ENCODE measurements around the gene PCCB.
"Not testable (repeated sequence)": the region's sequence is repeated elsewhere in the genome, so short reads cannot be mapped to it uniquely, and the experiment has no call there.

Gene PCCB

GRCh38 chr3:136250059-136250902 is at the start of gene PCCB:
PCCB (plus strand) TSS chr3:136250340; CDS start chr3:136250376, 36 bp downstream.
- DNase-seq, result peak; percentile 90

DNA sequence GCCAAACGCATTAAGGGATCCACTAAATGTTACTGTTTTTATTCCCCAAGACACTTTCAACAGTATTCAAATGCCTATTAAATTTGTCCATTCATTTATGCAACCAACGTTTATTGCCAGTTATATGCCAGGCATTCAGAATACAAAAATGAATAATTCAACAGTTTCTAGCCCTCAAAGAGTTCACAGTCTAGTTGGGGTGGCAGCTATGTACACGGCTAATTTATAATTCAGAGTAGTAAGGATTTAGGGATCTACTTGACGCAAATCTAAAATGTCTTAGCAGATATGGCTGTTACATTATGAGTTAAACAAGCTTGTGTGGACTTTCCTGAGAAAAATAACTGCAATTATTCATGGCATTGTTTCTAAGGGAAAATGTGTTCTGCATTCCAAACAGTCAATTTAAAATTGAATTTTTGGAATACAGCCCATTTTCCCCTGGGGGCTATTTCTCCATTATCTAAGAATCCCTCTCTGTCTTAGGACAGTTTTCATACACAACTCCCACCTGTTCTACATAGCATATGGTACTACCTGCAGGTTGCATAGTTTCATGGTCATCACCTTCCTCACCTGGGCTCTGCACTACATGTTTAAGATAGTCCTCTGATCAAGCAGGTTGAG is 42.5 kb upstream of the PCCB start:
- DNase-seq, result no peak

GRCh38 chr3:136209921-136210320 is 40.2 kb upstream of the PCCB start:
- no peak for DNase-seq

DNA sequence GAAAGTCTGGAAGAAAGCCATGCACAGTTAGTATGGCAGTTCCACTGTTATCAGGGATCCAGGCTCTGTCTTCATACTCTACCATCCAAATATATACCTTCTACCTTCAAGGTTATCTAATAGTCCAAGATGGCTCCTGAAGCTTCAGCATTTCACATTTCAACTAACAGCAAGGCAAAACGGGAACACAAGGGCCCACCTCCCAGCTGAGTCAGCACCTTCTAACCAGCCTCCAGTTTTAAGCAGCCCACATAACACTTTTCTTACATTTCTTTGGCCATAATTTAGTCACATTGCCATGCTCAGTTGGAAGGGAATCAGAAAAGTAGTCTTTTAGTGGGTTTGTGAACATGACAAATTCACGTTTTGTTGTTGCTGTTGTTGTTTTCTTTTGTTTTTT is 38.6 kb upstream of the PCCB start:
- no peak for DNase-seq

- DNase-seq, result not testable (repeated sequence)
Measured at GRCh38 chr3:136222746-136223145, 27.4 kb upstream of the PCCB start.

DNA sequence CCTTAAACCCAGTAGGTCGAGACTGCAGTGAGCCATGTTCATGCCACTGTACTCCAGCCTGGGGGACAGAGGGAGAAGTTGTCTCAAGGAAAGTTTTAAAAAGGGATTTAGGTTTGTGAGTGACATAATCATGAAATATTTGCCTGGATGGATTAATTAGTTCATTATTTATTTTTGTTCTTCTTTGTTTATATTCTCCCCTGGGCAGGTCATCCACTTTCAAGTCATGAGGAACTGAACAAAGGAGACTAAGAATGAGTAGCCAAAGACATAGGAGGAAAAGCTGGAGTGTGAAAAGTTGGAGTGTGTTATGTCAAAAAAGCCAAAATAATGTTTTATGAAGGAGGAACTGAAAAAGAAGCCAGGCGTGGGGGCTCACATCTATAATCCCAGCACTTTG is 17.7 kb upstream of the PCCB start:
- no peak for DNase-seq

DNA sequence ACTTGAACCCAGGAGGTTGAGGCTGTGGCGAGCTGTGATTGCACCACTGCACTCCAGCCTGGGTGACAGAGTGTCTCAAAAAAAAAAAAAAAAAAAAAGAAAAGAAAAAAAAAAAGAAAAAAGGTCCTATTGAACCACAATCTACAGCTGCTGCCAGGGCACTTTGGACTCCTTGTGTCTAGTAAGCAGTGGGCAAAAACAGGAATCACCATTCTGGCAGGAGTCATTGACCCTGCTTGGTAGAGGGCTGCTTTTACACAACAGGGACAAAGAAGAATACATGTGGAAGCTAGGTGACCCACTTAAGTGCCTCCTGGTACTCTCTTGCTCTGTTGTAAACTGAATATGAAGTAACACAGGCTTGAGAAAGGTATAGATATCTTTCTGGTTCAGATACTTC is 14.6 kb upstream of the PCCB start:
- no peak for DNase-seq

- DNase-seq, result no peak
Measured at GRCh38 chr3:136236109-136236508, 14.0 kb upstream of the PCCB start.

DNA sequence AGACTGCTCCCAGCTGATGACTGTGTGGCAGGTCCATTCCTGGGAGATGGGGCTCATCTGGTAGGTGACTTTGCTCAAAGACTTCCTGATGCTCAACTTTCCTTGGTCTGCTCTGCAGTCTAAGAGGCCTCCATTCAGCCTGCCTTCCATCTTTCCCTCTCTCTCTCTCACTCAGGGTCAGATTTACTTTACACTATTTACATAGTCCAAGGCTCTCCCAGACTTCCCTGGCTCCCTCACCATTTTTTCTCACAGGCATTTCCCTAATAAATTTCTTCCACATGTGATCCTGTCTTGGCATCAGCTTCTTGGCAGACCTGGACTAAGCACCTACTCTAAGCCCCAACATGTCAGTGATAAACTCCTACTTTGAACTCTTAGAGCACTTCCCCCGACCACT is 13.0 kb upstream of the PCCB start:
- DNase-seq, result no peak

DNA sequence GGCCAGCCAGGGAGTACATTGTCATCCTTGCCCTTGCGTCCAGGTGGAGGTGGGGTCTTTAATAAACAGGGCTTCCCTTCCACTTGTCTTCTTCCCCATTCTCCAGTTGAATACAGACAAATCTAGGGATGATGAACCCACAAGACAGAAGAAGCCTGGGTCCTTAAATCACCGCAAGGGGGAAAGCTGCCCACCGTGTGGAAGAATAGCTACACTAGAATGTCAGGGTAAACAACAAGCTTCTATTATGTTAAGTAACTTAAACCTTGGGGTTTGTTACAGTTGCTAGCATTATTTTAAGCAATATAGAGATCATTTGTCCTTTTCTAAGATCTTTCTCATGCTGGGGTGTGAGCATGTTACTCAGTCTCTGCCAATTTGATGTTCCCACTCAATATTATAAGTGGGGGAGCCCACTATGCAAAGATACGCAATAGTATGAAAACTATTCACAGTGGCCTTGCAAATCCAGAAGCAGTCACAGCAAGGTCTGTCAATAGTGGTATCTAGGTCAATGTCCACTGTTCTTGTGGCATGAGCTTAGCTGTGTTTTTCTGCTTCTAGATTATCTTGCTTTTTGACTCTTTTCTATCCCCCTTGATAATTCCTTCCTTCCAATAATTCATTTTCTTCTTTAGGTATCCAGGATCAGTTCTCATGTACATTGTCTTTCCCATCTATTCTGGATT is 12.0 kb upstream of the PCCB start:
- no peak for DNase-seq

GRCh38 chr3:136239094-136239493 is 11.0 kb upstream of the PCCB start:
- no peak for DNase-seq

DNA sequence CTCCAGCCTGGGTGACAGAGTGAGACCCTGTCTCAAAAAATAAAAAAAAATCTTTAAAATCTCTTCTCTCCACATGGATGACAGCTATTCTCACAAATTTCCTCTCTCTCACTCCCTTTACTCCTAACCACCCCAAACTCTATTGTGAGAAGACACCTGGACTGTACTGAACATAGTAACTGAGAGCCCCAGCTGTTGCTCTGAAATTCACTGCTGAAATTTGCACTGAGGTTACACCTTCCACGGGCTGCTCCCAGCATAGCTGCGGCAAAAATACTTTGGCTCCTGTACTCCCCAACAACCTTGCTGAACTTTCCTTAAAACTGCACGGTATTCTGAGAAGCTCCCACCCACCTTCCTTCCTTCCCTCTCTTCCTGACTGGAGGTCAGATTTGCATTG is 4.4 kb upstream of the PCCB start:
- no peak for DNase-seq

- no peak for DNase-seq
Measured at GRCh38 chr3:136247436-136247835, 2.7 kb upstream of the PCCB start.

DNA sequence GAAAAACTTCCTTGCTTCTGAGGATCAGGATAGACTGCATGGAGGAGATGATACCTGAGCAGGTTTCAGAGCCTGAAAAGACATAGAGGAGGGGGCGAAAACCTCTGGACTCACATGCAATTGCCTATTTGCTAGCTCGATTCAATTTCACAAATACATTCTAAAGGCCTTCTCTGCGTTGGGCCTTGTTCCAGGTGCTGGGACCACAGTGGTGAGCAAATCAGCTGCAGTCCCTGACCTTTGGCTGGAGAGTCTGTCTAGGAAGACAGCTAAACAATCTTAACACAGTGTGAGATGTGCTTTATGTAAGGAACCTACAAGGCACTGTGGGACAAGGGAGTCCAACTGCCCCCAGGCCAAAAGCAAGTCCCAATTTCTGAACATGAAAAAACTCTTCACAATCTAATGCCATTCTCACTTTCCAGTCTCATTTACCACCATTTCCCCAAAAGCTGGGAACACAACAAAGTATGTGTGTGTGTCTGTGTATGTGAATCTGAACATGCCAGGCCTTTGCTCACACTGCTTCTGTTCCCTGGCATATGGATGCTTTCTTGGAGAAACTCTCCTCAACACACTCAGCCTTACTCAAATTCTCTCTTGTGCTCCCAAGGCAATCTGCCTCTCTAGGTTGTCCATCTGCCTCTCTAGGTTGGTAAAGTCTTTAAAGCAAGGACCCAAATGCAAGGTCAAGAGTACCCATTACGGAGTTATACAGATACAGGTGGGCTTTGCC is 2.1 kb upstream of the PCCB start:
- no peak for DNase-seq

- DNase-seq, result no peak
Measured at GRCh38 chr3:136249091-136249490, 1.0 kb upstream of the PCCB start.

GRCh38 chr3:136249593-136249992 is 547 bp upstream of the PCCB start:
- no peak for DNase-seq

- peak; percentile 5 for DNase-seq
Measured at GRCh38 chr3:136250903-136251460, 842 bp downstream of the PCCB start.

DNA sequence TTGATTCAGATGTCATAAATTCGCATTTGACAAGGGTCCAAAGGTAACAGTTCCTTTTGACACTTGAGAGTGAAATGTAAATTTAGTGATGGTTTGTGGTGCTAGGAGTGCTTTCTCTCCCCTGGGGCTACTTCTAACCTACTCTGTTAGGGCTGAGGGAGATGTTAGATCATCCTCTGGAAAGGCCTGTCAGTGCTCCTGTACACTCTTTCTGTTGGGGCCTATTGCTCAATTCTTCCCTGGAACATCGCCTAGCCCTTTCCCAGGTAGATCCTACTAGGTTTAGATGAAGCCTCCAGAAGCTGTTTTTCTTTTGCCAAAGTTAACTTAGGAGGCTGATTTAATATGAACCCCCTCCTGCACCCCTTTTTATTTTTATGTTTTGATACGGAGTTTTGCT is 1.4 kb downstream of the PCCB start:
- DNase-seq, result no peak

GRCh38 chr3:136255672-136256406 is 5.7 kb downstream of the PCCB start:
- no peak for DNase-seq

DNA sequence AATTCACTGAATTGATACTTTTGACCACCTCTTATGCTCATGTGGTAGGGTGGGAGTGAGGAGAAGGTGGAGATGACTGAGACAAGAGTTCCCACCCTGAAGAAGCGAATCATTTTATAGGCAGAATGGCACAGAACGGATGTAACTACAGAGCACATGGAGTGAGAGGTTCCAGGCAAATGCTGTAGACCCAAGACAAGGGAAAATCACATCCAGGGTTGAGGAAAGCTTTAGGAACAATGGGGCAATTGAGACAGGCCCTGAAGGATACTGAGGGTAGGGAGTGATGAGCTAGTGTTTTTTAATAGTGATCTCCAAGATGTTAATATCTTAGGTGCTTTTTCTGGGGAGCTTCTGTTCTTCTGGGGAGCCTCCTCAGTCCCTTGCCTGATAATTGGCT is 8.1 kb downstream of the PCCB start:
- no peak for DNase-seq

GRCh38 chr3:136261826-136262225 is 11.7 kb downstream of the PCCB start:
- no peak for DNase-seq

DNA sequence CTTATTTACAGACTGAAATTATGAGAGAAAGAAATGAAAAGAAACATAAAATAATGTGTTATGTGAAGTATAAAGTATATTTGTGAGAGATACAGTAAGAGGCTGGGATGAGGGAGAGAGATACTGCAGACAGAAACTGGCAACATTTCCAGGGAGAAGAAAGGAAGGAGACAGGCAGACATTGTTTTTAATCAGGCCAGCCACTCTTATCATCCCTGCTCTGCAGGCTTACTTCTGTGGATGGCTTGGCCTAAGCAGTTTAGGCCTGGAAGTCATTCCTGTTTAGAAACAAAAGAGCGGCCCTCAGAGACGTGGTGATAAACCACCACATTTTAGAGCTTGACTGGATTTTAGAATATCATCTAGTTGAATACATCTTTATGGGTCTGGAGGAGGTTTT is 12.4 kb downstream of the PCCB start:
- DNase-seq, result no peak
